Kidney epithelial cell (primary cell): Measurements from ENCODE around the gene PPCDC. TPM values are rescaled to one million over a fixed set of nuclear protein-coding genes. Genes with fewer than 3 reads are reported as not detected.
"Not testable (repeated sequence)": the region's sequence is repeated elsewhere in the genome, so short reads cannot be mapped to it uniquely, and the experiment has no call there.

Experiments
- DNase-seq: peaks from one replicate; pipeline ENCODE4 v3.0.0-alpha.2; 2010; ENCODE audit warnings: low read depth
- H3K27me3 ChIP-seq: 2 replicates; pipeline ENCODE4 v1.6.0; 2011; ENCODE audit warnings: low read length; ENCODE audit not compliant: control insufficient read depth, insufficient read depth
- H3K36me3 ChIP-seq: 2 replicates; pipeline ENCODE4 v1.5.1; 2011; ENCODE audit warnings: low read length; ENCODE audit not compliant: control insufficient read depth, insufficient read depth
- H3K4me3 ChIP-seq: 2 replicates; pipeline ENCODE4 v1.5.1; 2011; ENCODE audit warnings: low read depth, mild to moderate bottlenecking, control low read depth, low read length
- CTCF ChIP-seq: IDR thresholded peaks from 2 replicates; pipeline ENCODE4 v1.5.1; 2011; ENCODE audit warnings: mild to moderate bottlenecking, moderate library complexity, low read length, control low read depth, inconsistent platforms; ENCODE audit not compliant: insufficient read depth, poor library complexity, severe bottlenecking
- total RNA-seq: library from RNA; depleted of rRNA; stranded (reverse); fragments of >200 nt; gene quantifications from 2 replicates; pipeline ENCODE4 v1.2.3, GENCODE V29; 2015

Gene PPCDC
- total RNA-seq, 1 donor from 2014 or later = 25.9 TPM

- H3K36me3 ChIP-seq = no peaks in the 10 kb centered on the region
- H3K27me3 ChIP-seq = peaks cover 2% of the 10 kb centered on the region
- DNase-seq = no peak
- no peak for TF ChIP-seq CTCF
- H3K4me3 ChIP-seq = no peak overlapping the region
Measured at GRCh38 chr15:75068748-75069147, 45.4 kb downstream of the PPCDC start.

- no peak for DNase-seq
- H3K36me3 ChIP-seq = no peaks in the 10 kb centered on the region
- H3K4me3 ChIP-seq = no peak overlapping the region
- no peak for TF ChIP-seq CTCF
- H3K27me3 ChIP-seq = peaks cover 2% of the 10 kb centered on the region
Measured at GRCh38 chr15:75069301-75069925, 46.0 kb downstream of the PPCDC start.

GRCh38 chr15:75070674-75071073 is 47.3 kb downstream of the PPCDC start:
- no peaks in the 10 kb centered on the region for H3K36me3 ChIP-seq

GRCh38 chr15:75073197-75073596 is 49.8 kb downstream of the PPCDC start:
- no peak for DNase-seq
- Histone ChIP-seq H3K36me3 (no peaks in the 10 kb centered on the region), H3K27me3 (peaks cover 2% of the 10 kb centered on the region), H3K4me3 (no peak overlapping the region)
- no peak for TF ChIP-seq CTCF

More at GRCh38 chr15:75070674-75071073, 47.3 kb downstream of the PPCDC start:
- Histone ChIP-seq H3K27me3 (peaks cover 2% of the 10 kb centered on the region), H3K4me3 (no peak overlapping the region)
- TF ChIP-seq CTCF = no peak
- DNase-seq = no peak

GRCh38 chr15:75076277-75076676 is 52.9 kb downstream of the PPCDC start:
- peaks cover under 1% of the 10 kb centered on the region for H3K27me3 ChIP-seq
- no peak for TF ChIP-seq CTCF
- H3K4me3 ChIP-seq = no peak overlapping the region
- no peaks in the 10 kb centered on the region for H3K36me3 ChIP-seq
- DNase-seq = no peak

- not testable (repeated sequence) for H3K36me3 ChIP-seq, DNase-seq, H3K4me3 ChIP-seq
Measured at GRCh38 chr15:75077551-75077961, 54.2 kb downstream of the PPCDC start.

More at GRCh38 chr15:75077551-75077961, 54.2 kb downstream of the PPCDC start:
- not testable (repeated sequence) for H3K27me3 ChIP-seq
